Mammary epithelial cell (primary cell): ENCODE data around the gene ANGPTL4.

Experiments used
- CTCF ChIP-seq, 2 donors: IDR thresholded peaks in 1 of 2; conservative IDR thresholded peaks in 1 of 2; 2 replicates each; pipeline ENCODE4 v1.5.1; 2011 to 2012; ENCODE audit warnings: inconsistent platforms in 2 of 2, low read length in 2 of 2, mild to moderate bottlenecking in 2 of 2, control low read depth in 1 of 2, low read depth in 1 of 2; ENCODE audit not compliant: insufficient read depth in 1 of 2; ENCODE audit errors: extremely low read depth in 1 of 2
- EZH2 ChIP-seq: IDR thresholded peaks from 2 replicates; pipeline ENCODE4 v1.6.1; 2012; ENCODE audit warnings: low read length, inconsistent platforms, borderline replicate concordance

- TF ChIP-seq CTCF (conservative IDR thresholded peaks at IDR 0.05 in 1 of 2, IDR thresholded peaks at IDR 0.05 in 1 of 2; ENCODE audit: extremely low read depth in 1 of 2, insufficient read depth in 1 of 2, low read depth in 1 of 2, low read length in 2 of 2) (no peak), EZH2 (no peak)
Observed at GRCh38 chr19:8389891-8390616, 26.1 kb downstream of the ANGPTL4 start, which contains the start of gene RAB11B.
